NCI-H187 (cell line): ENCODE results near the gene CABLES1.

Experiments
- DNase-seq, 2 experiments: peaks; one replicate each; lab custom pipeline; 2025; lab: John Stamatoyannopoulos, UW

The CABLES1 gene

DNA sequence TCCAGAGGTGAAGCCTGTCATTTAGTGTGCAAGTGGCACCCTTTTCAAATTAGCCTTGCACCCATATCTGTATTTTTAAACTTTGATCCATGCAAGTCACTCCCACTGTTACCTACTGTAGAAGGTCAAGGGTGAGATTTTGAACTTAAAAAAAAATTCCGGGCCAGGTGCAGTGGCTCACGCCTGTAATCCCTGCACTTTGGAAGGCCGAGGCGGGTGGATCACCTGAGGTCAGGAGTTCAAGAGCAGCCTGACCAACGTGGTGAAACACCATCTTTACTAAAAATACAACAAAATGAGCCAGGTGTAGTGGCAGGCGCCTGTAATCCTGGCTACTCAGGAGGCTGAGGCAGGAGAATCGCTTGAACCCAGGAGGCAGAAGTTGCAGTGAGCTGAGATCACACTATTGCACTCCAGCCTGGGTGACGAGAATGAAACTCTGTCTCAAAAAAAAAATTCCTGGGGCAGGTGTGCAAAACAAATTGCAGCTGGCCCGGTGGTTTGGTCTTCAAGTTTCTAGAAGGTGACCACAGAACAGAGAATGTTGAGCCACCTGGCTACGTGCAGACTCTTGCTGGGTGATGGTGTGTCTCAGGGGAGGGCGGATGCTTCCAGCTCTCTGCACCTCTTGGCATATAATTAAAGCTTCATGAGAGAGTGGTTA is 106.7 kb downstream of the CABLES1 start:
- DNase-seq, result peak; percentile 68 to 79

- DNase-seq, result no peak
Measured at GRCh38 chr18:23243178-23243577, 107.9 kb downstream of the CABLES1 start.

- DNase-seq, result no peak
Measured at GRCh38 chr18:23243816-23244215, 108.5 kb downstream of the CABLES1 start.

DNA sequence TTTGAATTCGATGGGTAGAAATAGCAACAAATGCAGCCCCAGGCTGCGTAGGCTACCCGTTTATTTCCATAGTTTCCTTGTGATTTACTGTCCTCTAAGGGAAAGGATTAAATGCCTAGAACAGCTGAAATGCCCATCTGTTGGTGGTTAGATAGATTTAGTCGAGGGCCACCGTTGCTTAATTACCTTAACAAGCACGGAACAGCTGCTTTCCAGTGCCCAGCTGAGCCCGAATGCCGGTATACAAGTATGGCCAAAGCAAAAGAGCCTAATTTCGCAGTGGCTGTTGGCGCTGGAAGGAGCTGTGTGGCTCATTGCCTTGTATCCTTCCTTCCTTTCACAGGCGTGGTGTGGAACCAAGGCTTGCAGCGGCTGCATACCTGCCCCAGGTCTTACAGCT is 109.1 kb downstream of the CABLES1 start:
- DNase-seq, result peak in 1 of 2 experiments; percentile 27

- DNase-seq, result no peak
Measured at GRCh38 chr18:23245461-23245860, 110.2 kb downstream of the CABLES1 start.

DNA sequence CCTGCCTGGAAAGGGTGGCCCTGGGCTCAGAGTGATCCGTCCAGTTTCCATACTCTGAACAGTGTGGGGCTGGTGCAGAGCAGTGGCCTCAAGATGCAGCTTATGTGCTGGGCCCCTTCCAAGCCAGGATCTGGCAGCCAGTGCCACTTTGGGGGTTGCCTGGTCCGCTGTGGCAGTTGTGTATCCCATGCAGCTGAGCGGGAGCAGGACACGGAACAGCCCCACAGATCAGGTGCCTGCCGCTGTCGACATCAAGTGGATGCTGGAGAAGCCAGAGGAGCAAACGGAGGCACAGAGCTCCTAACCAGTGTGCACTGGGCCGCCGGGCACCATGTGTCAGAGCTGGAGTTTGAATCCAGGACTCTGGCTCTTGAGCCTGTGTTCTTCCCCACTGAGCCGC is 112.0 kb downstream of the CABLES1 start:
- DNase-seq, result no peak

DNA sequence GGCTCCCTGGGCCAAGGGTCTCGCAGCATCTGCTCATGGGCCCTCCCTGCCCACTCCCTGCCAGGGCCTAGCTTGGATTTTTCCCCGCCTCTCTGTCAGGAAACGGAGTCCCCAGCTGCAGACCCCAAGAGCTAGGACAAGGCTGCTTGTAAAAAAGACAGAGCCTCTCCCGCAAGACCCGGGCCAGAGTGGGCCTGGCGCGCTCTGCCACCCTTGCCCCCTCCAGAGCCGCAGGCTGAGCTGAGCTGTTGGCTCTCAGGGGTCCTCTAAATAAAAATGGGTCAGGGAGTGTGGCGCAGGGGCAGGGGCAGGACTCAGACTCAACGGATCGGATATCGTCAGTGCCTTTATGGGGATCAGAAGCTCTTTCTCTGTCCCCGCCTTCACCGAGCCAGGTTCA is 112.6 kb downstream of the CABLES1 start:
- no peak for DNase-seq

- DNase-seq, result no peak
Measured at GRCh38 chr18:23248826-23249225, 113.5 kb downstream of the CABLES1 start.

DNA sequence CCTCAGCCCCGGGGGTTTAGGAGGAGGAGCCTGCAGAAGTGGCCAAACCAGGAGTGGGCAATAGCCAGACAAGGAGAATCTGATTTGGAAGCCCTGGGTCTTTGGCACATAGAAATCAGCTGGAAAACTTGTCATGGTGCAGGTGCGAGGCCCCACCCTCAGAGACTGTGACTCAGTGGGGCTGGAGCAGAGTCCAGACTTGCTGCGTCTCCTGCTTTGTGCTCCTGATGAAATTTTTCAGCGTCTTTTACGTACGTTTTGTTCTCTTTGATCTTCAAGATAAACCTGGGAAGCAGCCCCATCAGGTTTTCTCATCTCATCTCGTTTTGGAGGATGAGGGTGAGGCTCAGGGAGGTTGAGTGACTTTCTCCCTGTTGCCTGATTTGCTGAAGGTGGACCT is 114.1 kb downstream of the CABLES1 start:
- no peak for DNase-seq

DNA sequence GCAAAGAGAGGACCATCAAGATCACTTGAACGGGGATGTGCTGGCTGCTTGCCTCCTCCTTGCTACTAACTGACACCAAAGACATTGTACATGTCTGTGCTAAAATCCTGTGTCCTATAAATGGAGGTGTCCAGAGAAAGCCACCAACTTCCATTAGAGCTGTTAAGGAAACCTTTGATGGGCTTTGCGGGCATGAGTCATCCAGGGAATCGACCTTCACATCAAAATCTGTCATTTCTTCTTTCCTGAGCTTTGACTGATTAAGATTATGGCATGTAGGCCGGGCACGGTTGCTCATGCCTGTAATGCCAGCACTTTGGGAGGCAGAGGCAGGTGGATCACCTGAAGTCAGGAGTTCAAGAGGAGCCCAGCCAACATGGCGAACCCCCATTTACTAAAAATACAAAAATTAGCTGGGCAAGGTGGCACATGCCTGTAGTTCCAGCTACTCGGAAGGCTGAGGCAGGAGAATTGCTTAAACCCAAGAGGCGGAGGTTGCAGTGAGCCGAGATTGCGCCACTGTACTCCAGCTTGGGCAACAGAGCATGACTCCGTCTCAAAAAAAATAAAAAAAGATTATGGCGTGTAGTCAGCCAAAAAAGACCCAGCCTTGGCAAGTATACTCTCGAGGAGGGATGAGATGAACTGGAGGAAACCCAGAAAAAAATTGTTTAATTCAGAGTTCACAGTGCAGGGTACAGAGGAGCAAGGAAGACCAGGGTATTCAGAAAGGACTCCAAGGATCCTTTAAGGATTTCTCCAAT is 115.8 kb downstream of the CABLES1 start:
- no peak for DNase-seq

DNA sequence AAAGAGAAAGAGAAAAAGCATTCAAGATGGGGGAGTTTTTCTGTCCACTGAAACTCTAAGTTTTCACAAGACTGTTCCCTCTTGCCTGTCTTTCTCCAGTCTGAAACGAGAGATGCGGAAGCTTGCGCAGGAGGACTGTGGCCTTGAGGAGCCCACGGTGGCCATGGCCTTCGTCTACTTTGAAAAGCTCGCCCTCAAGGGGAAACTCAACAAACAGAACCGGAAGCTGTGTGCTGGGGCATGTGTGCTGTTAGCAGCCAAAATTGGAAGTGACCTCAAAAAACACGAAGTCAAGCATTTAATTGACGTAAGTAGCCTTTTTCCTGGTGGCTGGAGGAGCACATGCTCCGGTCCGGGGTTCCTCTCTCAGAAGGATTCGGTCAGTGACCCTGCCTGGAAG is 118.3 kb downstream of the CABLES1 start:
- no peak for DNase-seq

- DNase-seq, result no peak
Measured at GRCh38 chr18:23257137-23257536, 121.9 kb downstream of the CABLES1 start.

DNA sequence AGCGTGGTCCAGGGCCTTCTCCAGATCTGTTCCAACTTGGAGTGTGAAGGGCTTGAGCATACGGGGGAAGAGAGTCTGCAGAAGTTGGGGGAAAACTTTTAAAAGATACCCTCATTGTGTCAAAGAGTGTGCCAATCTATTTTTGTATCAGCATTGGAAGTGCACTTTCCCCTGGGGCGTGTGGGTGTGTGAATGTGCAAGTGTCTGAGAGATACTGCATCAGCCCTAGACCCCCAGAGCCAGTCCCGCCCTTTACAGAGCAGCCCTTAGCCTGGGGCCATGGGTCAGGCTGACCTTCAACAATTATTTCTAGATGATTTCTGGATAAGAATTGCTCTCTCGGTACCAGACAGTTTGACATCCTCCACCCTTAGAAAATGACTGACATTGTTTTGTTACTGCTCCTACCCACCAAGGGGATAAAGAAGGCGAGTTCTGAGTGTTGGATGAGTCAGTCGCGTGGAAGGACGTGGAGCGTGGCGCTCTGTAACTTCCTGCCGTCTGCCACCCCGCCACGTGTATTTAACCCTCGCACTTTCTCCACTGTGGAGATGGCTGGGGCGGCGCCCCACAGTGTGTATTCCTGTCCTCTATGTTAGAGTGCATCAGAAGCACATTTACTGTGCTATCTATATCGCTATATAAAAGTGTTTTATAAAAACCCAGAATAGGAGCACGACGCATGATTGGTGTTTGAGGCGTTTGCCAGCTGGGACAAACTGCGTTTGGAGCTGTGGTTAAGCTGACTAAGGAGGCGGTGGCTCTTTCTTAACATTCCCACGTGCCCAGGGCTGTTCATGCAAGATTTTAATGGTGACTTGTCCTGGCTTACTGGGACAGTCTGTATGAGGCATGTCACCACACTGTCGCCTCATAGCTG is 122.6 kb downstream of the CABLES1 start:
- no peak for DNase-seq

- no peak for DNase-seq
Measured at GRCh38 chr18:23258566-23259469, 123.5 kb downstream of the CABLES1 start.

DNA sequence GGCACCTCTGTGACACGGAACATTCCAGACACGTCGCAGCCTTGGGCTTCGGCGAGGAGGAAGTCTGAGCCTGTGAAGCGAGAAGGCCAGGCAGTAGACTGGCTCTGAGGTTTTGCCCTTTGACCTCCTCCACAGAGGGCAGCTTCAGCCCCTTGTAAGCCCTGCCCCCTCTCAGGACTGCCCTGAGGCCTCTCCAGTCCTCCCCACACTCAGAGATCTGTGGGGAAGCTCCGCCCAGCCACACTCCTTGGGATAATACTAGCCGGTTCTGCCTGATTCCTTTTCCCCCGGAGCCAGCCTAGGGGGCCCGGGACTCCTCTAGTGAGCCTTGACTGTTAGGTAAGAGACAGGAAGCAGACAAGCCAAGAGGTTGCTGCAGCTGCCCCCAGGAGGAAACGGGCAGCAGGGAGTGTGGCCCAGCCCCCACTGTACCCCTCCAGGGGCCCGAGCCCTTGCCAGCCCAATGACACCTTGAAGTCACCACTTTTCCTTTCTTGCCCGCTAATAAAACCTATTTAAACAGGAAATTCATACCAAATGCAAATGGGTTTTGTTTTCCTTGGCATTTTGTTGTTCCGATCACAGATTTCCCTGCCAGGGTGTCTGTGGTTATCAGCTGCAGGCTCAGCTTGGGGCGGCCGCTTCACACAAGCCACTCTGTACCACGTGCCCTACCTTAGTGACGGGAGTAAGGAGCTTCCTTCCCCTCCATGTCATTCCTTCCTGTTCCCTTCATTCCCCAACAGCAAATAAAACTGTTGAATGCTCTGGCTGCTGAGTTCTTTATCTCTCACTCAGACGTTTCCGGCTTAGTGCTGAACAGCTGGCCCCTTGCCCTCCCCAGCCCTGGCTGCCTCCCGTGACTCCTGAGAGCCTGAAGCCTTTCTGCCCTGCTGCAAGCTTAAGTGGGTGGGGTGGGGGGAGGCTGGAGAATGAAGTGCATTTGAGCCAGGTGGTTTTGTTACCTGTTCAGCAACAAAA is 124.7 kb downstream of the CABLES1 start:
- DNase-seq, result peak; percentile 77 to 92

- no peak for DNase-seq
Measured at GRCh38 chr18:23260926-23261590, 125.8 kb downstream of the CABLES1 start.

DNA sequence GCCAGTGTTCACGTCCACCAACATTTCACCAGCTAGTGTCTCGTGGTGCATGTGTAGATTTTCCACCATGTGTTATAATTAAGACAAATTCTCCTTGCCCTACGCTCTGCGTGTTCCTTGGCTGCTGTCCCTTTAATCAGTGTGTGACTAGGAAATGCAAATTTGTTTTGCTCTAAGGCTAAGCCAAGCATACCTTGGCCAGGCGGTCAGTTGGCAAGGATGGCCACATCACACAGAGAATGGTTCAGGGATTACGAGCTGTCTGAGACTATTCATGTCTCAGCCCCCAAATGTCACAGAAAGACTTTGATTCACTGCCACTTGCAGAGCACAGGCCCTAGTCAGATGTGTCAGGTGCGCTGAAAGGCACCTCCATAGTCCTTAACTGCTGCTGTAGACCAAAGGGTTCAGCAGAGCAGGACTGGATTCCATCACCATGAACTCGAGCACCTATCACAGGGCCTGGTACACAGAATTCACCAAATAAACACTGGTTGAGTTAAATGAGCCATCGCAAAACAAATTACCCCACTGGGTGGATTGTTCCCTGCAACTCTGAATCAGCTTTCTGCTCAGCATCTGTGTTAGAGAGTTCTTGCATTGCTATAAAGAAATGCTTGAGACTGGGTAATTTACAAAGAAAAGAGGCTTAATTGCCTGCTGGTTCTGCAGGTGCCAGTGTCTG is 128.4 kb downstream of the CABLES1 start:
- DNase-seq, result no peak

- no peak for DNase-seq
Measured at GRCh38 chr18:23265682-23266399, 130.6 kb downstream of the CABLES1 start.
